Memory B cell (primary cell): Measurements from ENCODE around the gene ZFP90.

Experiments
- ATAC-seq: fragments of 150-1000 bp; cut with Tn5 transposase; 2 replicates; pipeline ENCODE4 v1.10.0; 2021; ENCODE audit warnings: low read depth, mild to moderate bottlenecking, moderate library complexity
- DNase-seq, 2 donors: peaks; one replicate each; pipeline ENCODE4 v3.0.0; 2022; ENCODE audit warnings: low spot score in 2 of 2
- H3K27ac Mint-ChIP-seq: one replicate; pipeline ENCODE4 v1.8.0; 2022; ENCODE audit warnings: mild to moderate bottlenecking, moderate library complexity, mixed read lengths
- H3K27me3 Mint-ChIP-seq: one replicate; pipeline ENCODE4 v1.8.0; 2022; ENCODE audit warnings: mixed read lengths
- H3K36me3 Mint-ChIP-seq: one replicate; pipeline ENCODE4 v1.8.0; 2022; ENCODE audit warnings: mild to moderate bottlenecking, mixed read lengths
- H3K4me1 Mint-ChIP-seq: one replicate; pipeline ENCODE4 v1.8.0; 2022; ENCODE audit warnings: mixed read lengths
- H3K4me3 Mint-ChIP-seq: one replicate; pipeline ENCODE4 v1.8.0; 2022; ENCODE audit warnings: mild to moderate bottlenecking, moderate library complexity, mixed read lengths
- H3K9me3 Mint-ChIP-seq: one replicate; pipeline ENCODE4 v1.8.0; 2022; ENCODE audit warnings: mixed read lengths

The ZFP90 gene

GRCh38 chr16:68508013-68508412, 31.1 kb upstream of the ZFP90 start:
- Mint-ChIP-seq H3K27me3 (peaks cover 2% of the 10 kb centered on the region), H3K36me3 (no peaks in the 10 kb centered on the region), H3K9me3 (no peaks in the 10 kb centered on the region), H3K4me3 (no peak overlapping the region), H3K27ac (no peak overlapping the region), H3K4me1 (no peaks in the 10 kb centered on the region)
- DNase-seq (no peak), ATAC-seq (no peak)

- no peak overlapping the region for H3K27ac Mint-ChIP-seq
- H3K9me3 Mint-ChIP-seq = no peaks in the 10 kb centered on the region
- ATAC-seq (no peak), DNase-seq (no peak)
- no peak overlapping the region for H3K4me3 Mint-ChIP-seq
- peaks cover 2% of the 10 kb centered on the region for H3K27me3 Mint-ChIP-seq
- H3K4me1 Mint-ChIP-seq = no peaks in the 10 kb centered on the region
- no peaks in the 10 kb centered on the region for H3K36me3 Mint-ChIP-seq
Observed at GRCh38 chr16:68508641-68509240, 30.4 kb upstream of the ZFP90 start.

- no peak for ATAC-seq
- Mint-ChIP-seq H3K27ac (no peak overlapping the region), H3K9me3 (no peaks in the 10 kb centered on the region), H3K4me1 (no peaks in the 10 kb centered on the region), H3K4me3 (no peak overlapping the region), H3K27me3 (peaks cover 2% of the 10 kb centered on the region), H3K36me3 (no peaks in the 10 kb centered on the region)
- DNase-seq = no peak
Observed at GRCh38 chr16:68509381-68509780, 29.7 kb upstream of the ZFP90 start.

- no peaks in the 10 kb centered on the region for H3K4me1 Mint-ChIP-seq
- H3K27ac Mint-ChIP-seq = no peak overlapping the region
- H3K27me3 Mint-ChIP-seq = peaks cover 2% of the 10 kb centered on the region
- H3K4me3 Mint-ChIP-seq = no peak overlapping the region
- H3K36me3 Mint-ChIP-seq = no peaks in the 10 kb centered on the region
- DNase-seq (no peak), ATAC-seq (no peak)
- H3K9me3 Mint-ChIP-seq = no peaks in the 10 kb centered on the region
Observed at GRCh38 chr16:68510775-68511174, 28.3 kb upstream of the ZFP90 start.

- Mint-ChIP-seq H3K36me3 (no peaks in the 10 kb centered on the region), H3K27ac (no peak overlapping the region), H3K4me1 (no peaks in the 10 kb centered on the region), H3K9me3 (no peaks in the 10 kb centered on the region), H3K27me3 (no peaks in the 10 kb centered on the region), H3K4me3 (no peak overlapping the region)
- ATAC-seq (no peak), DNase-seq (no peak)
Observed at GRCh38 chr16:68512183-68512582, 26.9 kb upstream of the ZFP90 start.

GRCh38 chr16:68512742-68513141, 26.3 kb upstream of the ZFP90 start:
- no peak for ATAC-seq
- Mint-ChIP-seq H3K4me1 (peaks cover 5% of the 10 kb centered on the region), H3K27me3 (no peaks in the 10 kb centered on the region), H3K27ac (no peak overlapping the region), H3K9me3 (no peaks in the 10 kb centered on the region), H3K36me3 (no peaks in the 10 kb centered on the region), H3K4me3 (no peak overlapping the region)
- DNase-seq = no peak

GRCh38 chr16:68514511-68514910, 24.6 kb upstream of the ZFP90 start:
- ATAC-seq (no peak), DNase-seq (no peak)
- no peak overlapping the region for H3K4me3 Mint-ChIP-seq
- no peaks in the 10 kb centered on the region for H3K36me3 Mint-ChIP-seq
- H3K27ac Mint-ChIP-seq = no peak overlapping the region
- H3K4me1 Mint-ChIP-seq = peaks cover 6% of the 10 kb centered on the region
- no peaks in the 10 kb centered on the region for H3K27me3 Mint-ChIP-seq
- H3K9me3 Mint-ChIP-seq = no peaks in the 10 kb centered on the region

- Mint-ChIP-seq H3K27ac (peak overlapping the region; percentile 0), H3K4me3 (no peak overlapping the region), H3K27me3 (no peaks in the 10 kb centered on the region), H3K4me1 (peaks cover 11% of the 10 kb centered on the region), H3K36me3 (no peaks in the 10 kb centered on the region), H3K9me3 (no peaks in the 10 kb centered on the region)
- ATAC-seq = no peak
- no peak for DNase-seq
Observed at GRCh38 chr16:68517606-68518166, 21.4 kb upstream of the ZFP90 start.

GRCh38 chr16:68519225-68519745, 19.8 kb upstream of the ZFP90 start:
- H3K27ac Mint-ChIP-seq = no peak overlapping the region
- no peaks in the 10 kb centered on the region for H3K9me3 Mint-ChIP-seq
- peaks cover 11% of the 10 kb centered on the region for H3K4me1 Mint-ChIP-seq
- no peaks in the 10 kb centered on the region for H3K36me3 Mint-ChIP-seq
- no peak overlapping the region for H3K4me3 Mint-ChIP-seq
- ATAC-seq (no peak), DNase-seq (no peak)
- no peaks in the 10 kb centered on the region for H3K27me3 Mint-ChIP-seq

GRCh38 chr16:68520649-68521086, 18.4 kb upstream of the ZFP90 start:
- H3K4me1 Mint-ChIP-seq = peaks cover 11% of the 10 kb centered on the region
- ATAC-seq = peak; percentile 94
- H3K27me3 Mint-ChIP-seq = no peaks in the 10 kb centered on the region
- peak overlapping the region; percentile 93 for H3K27ac Mint-ChIP-seq
- H3K9me3 Mint-ChIP-seq = no peaks in the 10 kb centered on the region
- no peaks in the 10 kb centered on the region for H3K36me3 Mint-ChIP-seq
- H3K4me3 Mint-ChIP-seq = peak overlapping the region; percentile 59
- peak; percentile 86 to 91 for DNase-seq

- no peaks in the 10 kb centered on the region for H3K9me3 Mint-ChIP-seq
- H3K27ac Mint-ChIP-seq = no peak overlapping the region
- H3K36me3 Mint-ChIP-seq = no peaks in the 10 kb centered on the region
- no peaks in the 10 kb centered on the region for H3K27me3 Mint-ChIP-seq
- ATAC-seq (no peak), DNase-seq (no peak)
- H3K4me3 Mint-ChIP-seq = no peak overlapping the region
- H3K4me1 Mint-ChIP-seq = peaks cover 13% of the 10 kb centered on the region
Observed at GRCh38 chr16:68524069-68524820, 14.8 kb upstream of the ZFP90 start.

- peak; percentile 21 for ATAC-seq
- H3K9me3 Mint-ChIP-seq = no peaks in the 10 kb centered on the region
Observed at GRCh38 chr16:68526143-68526781, 12.8 kb upstream of the ZFP90 start.

GRCh38 chr16:68526782-68527145, 12.3 kb upstream of the ZFP90 start:
- Mint-ChIP-seq H3K27me3 (no peaks in the 10 kb centered on the region), H3K9me3 (no peaks in the 10 kb centered on the region), H3K27ac (no peak overlapping the region), H3K4me1 (peaks cover 16% of the 10 kb centered on the region), H3K36me3 (no peaks in the 10 kb centered on the region), H3K4me3 (no peak overlapping the region)
- DNase-seq = no peak
- no peak for ATAC-seq

More at GRCh38 chr16:68526143-68526781, 12.8 kb upstream of the ZFP90 start:
- peak overlapping the region; percentile 75 for H3K4me3 Mint-ChIP-seq
- no peak for DNase-seq
- no peak overlapping the region for H3K27ac Mint-ChIP-seq
- H3K4me1 Mint-ChIP-seq = peaks cover 16% of the 10 kb centered on the region
- no peaks in the 10 kb centered on the region for H3K36me3 Mint-ChIP-seq
- no peaks in the 10 kb centered on the region for H3K27me3 Mint-ChIP-seq

GRCh38 chr16:68528233-68528632, 10.9 kb upstream of the ZFP90 start:
- Mint-ChIP-seq H3K36me3 (peaks cover 3% of the 10 kb centered on the region), H3K9me3 (no peaks in the 10 kb centered on the region), H3K4me1 (peaks cover 18% of the 10 kb centered on the region), H3K27me3 (no peaks in the 10 kb centered on the region), H3K27ac (peak overlapping the region; percentile 71), H3K4me3 (no peak overlapping the region)
- ATAC-seq = no peak
- DNase-seq = no peak
